A549 (cell line): ENCODE data around the gene NSMCE4A. TPM values are rescaled to one million over a fixed set of nuclear protein-coding genes. Genes with fewer than 3 reads are reported as not detected.
A peak's percentile ranks its signal among the peaks of the same experiment; 100 is the strongest.
"Not testable (repeated sequence)": the region's sequence is repeated elsewhere in the genome, so short reads cannot be mapped to it uniquely, and the experiment has no call there.

ENCODE experiments used
- ATAC-seq, 2 experiments: fragments of 200-7000 bp in 1 of 2; fragments of >200 bp in 1 of 2; cut with Nextera tagmentation in 1 of 2; cut with Tn5 transposase in 1 of 2; 3 replicates each; pipeline versions ENCODE4 v1.8.0 to v1.9.1; 2018 to 2020; ENCODE audit warnings: mild to moderate bottlenecking in 1 of 2, moderate library complexity in 1 of 2
- CTCF ChIA-PET: fragments of 300-600 bp; sonication (Branson Sonifier 250); formaldehyde crosslinking; extraction: SDS; loops from one replicate; lab custom pipeline; 2021; ENCODE audit warnings: antibody characterized with exemption, inconsistent platforms; lab: Yijun Ruan, JAX
- POLR2A ChIA-PET: fragments of 350-600 bp; formaldehyde crosslinking; extraction: SDS; loops from one replicate; lab custom pipeline; 2021; ENCODE audit warnings: antibody characterized with exemption, inconsistent platforms; lab: Yijun Ruan, JAX
- DNase-seq, 2 experiments: peaks; one replicate each; pipeline versions ENCODE4 v3.0.0 to v3.0.0-alpha.2; 2011 to 2016; ENCODE audit warnings: low read depth in 1 of 2, low spot score in 1 of 2
- FAIRE-seq: peaks from 2 replicates; lab custom pipeline; 2011; peaks lifted over from hg19 to GRCh38; lab: Jason Lieb, UNC
- H3K27ac ChIP-seq, 2 experiments: fragments of >200 bp; sonication (Bioruptor Twin); formaldehyde crosslinking; 3 replicates each; pipeline ENCODE4 v1.5.1; 2016 to 2017
- H3K4me1 ChIP-seq: fragments of >200 bp; sonication (Bioruptor Twin); formaldehyde crosslinking; 3 replicates; pipeline ENCODE4 v1.6.1; 2016
- H3K4me2 ChIP-seq: fragments of >200 bp; sonication (Bioruptor Twin); formaldehyde crosslinking; 3 replicates; pipeline ENCODE4 v1.6.1; 2016
- H3K4me3 ChIP-seq: fragments of >200 bp; sonication (Bioruptor Twin); formaldehyde crosslinking; 3 replicates; pipeline ENCODE4 v1.5.1; 2016
- H3K9me3 ChIP-seq: fragments of >200 bp; sonication (Bioruptor Twin); formaldehyde crosslinking; 3 replicates; pipeline ENCODE4 v1.6.1; 2016
- BCL3 ChIP-seq: fragments of >200 bp; sonication (Bioruptor Twin); formaldehyde crosslinking; IDR thresholded peaks from 3 replicates; pipeline ENCODE4 v1.6.1; 2016
- BHLHE40 ChIP-seq: IDR thresholded peaks from 2 replicates; pipeline ENCODE4 v1.6.1; 2012; ENCODE audit warnings: low read depth, low read length, inconsistent platforms
- CTCF ChIP-seq: fragments of >200 bp; sonication (Bioruptor Twin); formaldehyde crosslinking; IDR thresholded peaks from 3 replicates; pipeline ENCODE4 v1.5.1; 2016
- FOSL2 ChIP-seq, 2 experiments: fragments of 450-650 bp in 1 of 2; fragments of >200 bp in 1 of 2; sonication (Bioruptor Twin) in 1 of 2; formaldehyde crosslinking; IDR thresholded peaks; 2 replicates each; pipeline versions ENCODE4 v1.5.0 to v1.6.1; 2016 to 2020; ENCODE audit warnings: mild to moderate bottlenecking in 1 of 2, moderate library complexity in 1 of 2
- HMGXB4 ChIP-seq: fragments of 250-450 bp; sonication (Bioruptor Pico); IDR thresholded peaks from 2 replicates; pipeline ENCODE4 v1.5.0; 2021; ENCODE audit warnings: mild to moderate bottlenecking, moderate library complexity, borderline replicate concordance
- JUN ChIP-seq, 2 experiments: fragments of >200 bp; sonication (Bioruptor Twin); formaldehyde crosslinking; IDR thresholded peaks; 2 replicates in 1 of 2; 3 replicates in 1 of 2; pipeline ENCODE4 v1.6.1; 2016 to 2017
- JUNB ChIP-seq: fragments of >200 bp; sonication (Bioruptor Twin); formaldehyde crosslinking; IDR thresholded peaks from 2 replicates; pipeline ENCODE4 v1.6.1; 2016
- KDM5A ChIP-seq: fragments of 200-600 bp; sonication (generic); IDR thresholded peaks from 2 replicates; pipeline ENCODE4 v1.6.1; 2016; ENCODE audit warnings: antibody characterized with exemption, mild to moderate bottlenecking
- MAX ChIP-seq: IDR thresholded peaks from 2 replicates; pipeline ENCODE4 v1.6.1; 2012
- MYC ChIP-seq: IDR thresholded peaks from 2 replicates; pipeline ENCODE4 v1.6.1; 2012; ENCODE audit warnings: mild to moderate bottlenecking, inconsistent platforms, low read length, improper control_type of control experiment, borderline replicate concordance
- PHF8 ChIP-seq: fragments of 200-600 bp; sonication (generic); IDR thresholded peaks from 2 replicates; pipeline ENCODE4 v1.6.1; 2016; ENCODE audit warnings: low read depth, mild to moderate bottlenecking, antibody characterized with exemption, moderate library complexity, borderline replicate concordance
- POLR2A ChIP-seq: IDR thresholded peaks from 2 replicates; pipeline ENCODE4 v1.6.1; 2012; ENCODE audit warnings: mild to moderate bottlenecking, low read length
- RAD21 ChIP-seq, 2 experiments: fragments of >200 bp in 1 of 2; sonication (Bioruptor Twin) in 1 of 2; formaldehyde crosslinking in 1 of 2; IDR thresholded peaks in 1 of 2; conservative IDR thresholded peaks in 1 of 2; 2 replicates in 1 of 2; 3 replicates in 1 of 2; pipeline ENCODE4 v1.6.1; 2012 to 2018; ENCODE audit warnings: inconsistent platforms in 1 of 2
- RCOR1 ChIP-seq: fragments of 150-350 bp; IDR thresholded peaks from 2 replicates; pipeline ENCODE4 v1.6.1; 2014; ENCODE audit warnings: antibody characterized with exemption, low read length, low read depth
- RNF2 ChIP-seq: fragments of 200-600 bp; sonication (generic); IDR thresholded peaks from 2 replicates; pipeline ENCODE4 v1.6.1; 2016; ENCODE audit warnings: low read depth, mild to moderate bottlenecking, antibody characterized with exemption, moderate library complexity, borderline replicate concordance
- SMC3 ChIP-seq: fragments of >200 bp; sonication (Bioruptor Twin); formaldehyde crosslinking; IDR thresholded peaks from 3 replicates; pipeline ENCODE4 v1.6.1; 2018; ENCODE audit warnings: inconsistent platforms
- WGBS: methylation state at CpG from one replicate; pipeline ENCODE4 v1.1.6; 2017; ENCODE audit errors: missing lambda C conversion rate; 5-methylcytosine and 5-hydroxymethylcytosine counted together
- polyA minus RNA-seq: library from RNA; depleted of rRNA, polyadenylated mRNA; stranded (reverse); fragments of >200 nt; gene quantifications from 2 replicates; pipeline ENCODE4 v1.2.3, GENCODE V29; 2011; rRNA and poly(A)+ RNA removed
- polyA plus RNA-seq, 4 experiments: library from polyadenylated mRNA; depleted of rRNA in 3 of 4; stranded (reverse); fragments of >200 nt; fragmentation: RNase III in 1 of 4; extraction: RNeasy Plus Mini Kit Qiagen cat#74134 plus additional on column Dnase treatment in 1 of 4; gene quantifications; 2 replicates in 3 of 4; 3 replicates in 1 of 4; pipeline ENCODE4 v1.2.3, GENCODE V29; 2011 to 2017
- TF ChIP-seq, protein P1 (sequence below): fragments of 150-350 bp; IDR thresholded peaks from 2 replicates; pipeline ENCODE4 v1.6.1; 2014; ENCODE audit warnings: low read depth, mild to moderate bottlenecking, low read length

Gene NSMCE4A
- polyA plus RNA-seq (2011; rRNA removed) (135 and 172 TPM in 2 replicates), polyA plus RNA-seq (2017; fragmentation: RNase III; extraction: RNeasy Plus Mini Kit Qiagen cat#74134 plus additional on column Dnase treatment) (61.9 to 70.6 TPM (median 67.2 TPM) in 3 replicates), polyA minus RNA-seq (20.1 and 20.8 TPM in 2 replicates)
- polyA plus RNA-seq (2012; cell fraction: cytosol; rRNA removed) = 82.8 and 89.8 TPM in 2 replicates
- polyA plus RNA-seq (2012; cell fraction: nucleus; rRNA removed) = 91.4 and 94.5 TPM in 2 replicates

DNA sequence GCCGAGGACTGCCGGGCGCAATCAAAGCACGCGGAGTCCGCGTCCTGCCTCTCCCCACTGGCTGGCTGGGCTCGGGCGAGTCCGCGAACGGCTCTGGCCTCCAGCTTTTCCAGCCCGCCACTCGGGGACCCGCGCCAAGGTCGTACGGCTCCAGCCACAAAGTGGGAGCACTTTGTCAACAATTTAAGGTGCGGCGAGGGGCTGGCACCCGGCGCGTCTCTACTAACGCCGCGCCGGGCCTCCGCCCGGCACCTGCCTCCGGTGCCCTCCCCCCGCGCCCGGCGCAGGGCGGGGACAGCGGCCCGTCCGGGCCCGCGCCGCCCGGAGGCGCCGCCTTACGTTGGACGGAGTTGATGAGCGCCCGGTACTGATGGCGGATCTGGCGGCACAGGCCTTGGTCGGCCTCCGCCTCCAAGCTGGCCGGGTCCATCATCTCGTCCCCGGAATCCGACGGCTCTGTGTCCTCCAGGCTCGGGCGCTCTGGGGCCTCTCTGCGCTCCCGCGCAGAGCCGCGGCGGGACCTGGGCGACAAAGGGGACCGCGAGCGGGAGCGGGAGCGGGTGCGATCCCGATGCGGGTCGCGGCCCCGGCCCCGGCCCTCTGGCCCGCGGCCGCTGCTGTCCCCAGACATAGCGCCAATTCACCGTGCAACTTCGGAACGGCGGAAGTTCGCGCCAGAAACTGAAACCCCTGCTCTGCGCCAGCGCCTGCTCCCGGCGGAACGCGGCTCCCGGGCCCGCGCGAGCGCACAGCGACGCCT lies at the start of gene NSMCE4A:
Gene NSMCE4A, minus strand, starts transcription at position 683 of the 760 bp plus-strand sequence. Its CDS starts 52 bp downstream, at position 631.
- ATAC-seq (peak; percentile 91 to 94), DNase-seq (peak; percentile 85 to 90), FAIRE-seq (no peak)
- Histone ChIP-seq H3K4me1 (peaks cover 14% of the 10 kb centered on the region; the same call in 2 of the 3 replicates), H3K9me3 (peaks cover 10% of the 10 kb centered on the region; the same call in 1 of the 3 replicates), H3K4me3 (peak within 1 kb of the TSS; percentile 81), H3K27ac (peak within 1 kb of the TSS; percentile 97 to 99), H3K4me2 (peak within 1 kb of the TSS; percentile 89)
- ChIA-PET CTCF (interaction anchor here (0.8 to 3.7 kb wide), 17 partner anchors 8 to 168 kb away, joined by 3 to 21 read pairs (median 4); no protein-coding TSS in a partner anchor), POLR2A (interaction anchor here (0.7 to 1.2 kb wide), 4 partner anchors 26 to 48 kb away, joined by 3 to 8 read pairs (median 4); partner anchors contain the start of gene ATE1)
- TF ChIP-seq RNF2 = no peak
- no peak for TF ChIP-seq RCOR1
- peak; percentile 40; the same call in 1 of the 2 replicates for TF ChIP-seq KDM5A
- TF ChIP-seq BHLHE40 = no peak
- TF ChIP-seq SMC3 = peak; percentile 53
- no peak for TF ChIP-seq JUNB
- TF ChIP-seq MAX = peak; percentile 85
- TF ChIP-seq, protein P1, sequence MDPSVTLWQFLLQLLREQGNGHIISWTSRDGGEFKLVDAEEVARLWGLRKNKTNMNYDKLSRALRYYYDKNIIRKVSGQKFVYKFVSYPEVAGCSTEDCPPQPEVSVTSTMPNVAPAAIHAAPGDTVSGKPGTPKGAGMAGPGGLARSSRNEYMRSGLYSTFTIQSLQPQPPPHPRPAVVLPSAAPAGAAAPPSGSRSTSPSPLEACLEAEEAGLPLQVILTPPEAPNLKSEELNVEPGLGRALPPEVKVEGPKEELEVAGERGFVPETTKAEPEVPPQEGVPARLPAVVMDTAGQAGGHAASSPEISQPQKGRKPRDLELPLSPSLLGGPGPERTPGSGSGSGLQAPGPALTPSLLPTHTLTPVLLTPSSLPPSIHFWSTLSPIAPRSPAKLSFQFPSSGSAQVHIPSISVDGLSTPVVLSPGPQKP = no peak
- peak; percentile 92; the same call in 1 of the 2 replicates for TF ChIP-seq HMGXB4 (CRISPR knock-in tag)
- TF ChIP-seq PHF8 = peak; percentile 93
- peak; percentile 75 for TF ChIP-seq CTCF
- no peak for TF ChIP-seq MYC
- TF ChIP-seq JUN (IDR thresholded peaks at IDR 0.05) = peak; percentile 83 to 89
- TF ChIP-seq BCL3 = peak; percentile 59; the same call in 1 of the 3 replicates
- peak; percentile 16 to 39; a peak in 2 of 5 replicates for TF ChIP-seq RAD21 (conservative IDR thresholded peaks at IDR 0.05 in 1 of 2, IDR thresholded peaks at IDR 0.05 in 1 of 2)
- peak; percentile 52 for TF ChIP-seq POLR2A
- TF ChIP-seq FOSL2 (IDR thresholded peaks at IDR 0.05) = no peak
- no peak for TF ChIP-seq FOSL2 (CRISPR knock-in tag; IDR thresholded peaks at IDR 0.05)
- 0% methylated on average over 4 of the region's 101 CpGs for WGBS

DNA sequence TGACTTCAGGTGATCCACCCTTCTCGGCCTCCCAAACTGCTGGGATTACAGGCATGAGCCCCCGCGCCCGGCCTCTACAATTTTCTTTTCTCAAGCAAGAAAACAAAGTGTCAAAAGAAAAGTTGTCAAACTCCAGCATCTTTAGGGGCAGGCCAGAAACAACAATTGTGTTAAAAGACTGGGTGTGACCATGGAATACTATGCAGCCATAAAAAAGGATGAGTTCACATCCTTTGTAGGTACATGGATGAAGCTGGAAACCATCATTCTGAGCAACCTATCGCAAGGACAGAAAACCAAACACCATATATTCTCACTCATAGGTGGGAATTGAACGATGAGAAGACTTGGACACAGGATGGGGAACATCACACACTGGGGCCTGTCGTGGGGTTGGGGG lies 48.2 kb upstream of the NSMCE4A start:
- H3K27ac ChIP-seq, FAIRE-seq, DNase-seq, POLR2A ChIA-PET, CTCF ChIA-PET, ATAC-seq, H3K9me3 ChIP-seq, H3K4me2 ChIP-seq, H3K4me3 ChIP-seq: not testable (repeated sequence)
- peaks cover 17% of the 10 kb centered on the region for H3K4me1 ChIP-seq
- 93% methylated on average over 6 of the region's 7 CpGs for WGBS
